Right lung (tissue), 10 donors: ENCODE measurements around the gene IFIT1. TPM values are rescaled to one million over a fixed set of nuclear protein-coding genes. Genes with fewer than 3 reads are reported as not detected.
"Not testable (repeated sequence)": the region's sequence is repeated elsewhere in the genome, so short reads cannot be mapped to it uniquely, and the experiment has no call there.

ENCODE experiments used
- DNase-seq, 2 donors: peaks; one replicate each; pipeline ENCODE4 v3.0.0-alpha.2; 2013
- long read RNA-seq, 8 donors: transcript quantifications; one replicate each; lab custom pipeline, GENCODE V29; 2026
- polyA plus RNA-seq, 5 donors: library from polyadenylated mRNA; unstranded; fragments of 120-200 nt; gene quantifications; one replicate each; pipeline versions ENCODE4 v1.2.1 to v1.2.3, GENCODE V29; 2013; ENCODE audit warnings: inconsistent platforms in 1 of 5, low replicate concordance in 1 of 5; ENCODE audit not compliant: insufficient read length in 5 of 5, insufficient read depth in 1 of 5

Gene IFIT1
- 10 to 100 TPM; 12.5 to 23.3 (median 20.9) TPM for polyA plus RNA-seq
- long read RNA-seq, donor 1, transcript IFIT1-201 (2 exons, 1,880 nt): major isoform, 12 of 12 reads
- long read RNA-seq, donor 1, partial matches to known transcripts: 0 of 12 reads
- long read RNA-seq, donor 1, other reads (novel, unspliced or antisense): 0 of 12 reads
- long read RNA-seq, donor 2, transcript IFIT1-201 (2 exons, 1,880 nt): major isoform, 8 of 8 reads
- long read RNA-seq, donor 2, partial matches to known transcripts: 0 of 8 reads
- long read RNA-seq, donor 2, other reads (novel, unspliced or antisense): 0 of 8 reads
- long read RNA-seq, donor 3, transcript IFIT1-201 (2 exons, 1,880 nt): major isoform, 8 of 8 reads
- long read RNA-seq, donor 3, partial matches to known transcripts: 0 of 8 reads
- long read RNA-seq, donor 3, other reads (novel, unspliced or antisense): 0 of 8 reads
- long read RNA-seq, donor 4, transcript IFIT1-201 (2 exons, 1,880 nt): major isoform, 11 of 19 reads
- long read RNA-seq, donor 4, partial matches to known transcripts: 8 of 19 reads
- long read RNA-seq, donor 4, other reads (novel, unspliced or antisense): 0 of 19 reads
- long read RNA-seq, donor 5, transcript IFIT1-201 (2 exons, 1,880 nt): major isoform, 10 of 10 reads
- long read RNA-seq, donor 5, partial matches to known transcripts: 0 of 10 reads
- long read RNA-seq, donor 5, other reads (novel, unspliced or antisense): 0 of 10 reads
- long read RNA-seq, donor 6, transcript IFIT1-201 (2 exons, 1,880 nt): major isoform, 16 of 16 reads
- long read RNA-seq, donor 6, partial matches to known transcripts: 0 of 16 reads
- long read RNA-seq, donor 6, other reads (novel, unspliced or antisense): 0 of 16 reads
- long read RNA-seq, donor 7, transcript IFIT1-201 (2 exons, 1,880 nt): major isoform, 5 of 5 reads
- long read RNA-seq, donor 7, partial matches to known transcripts: 0 of 5 reads
- long read RNA-seq, donor 7, other reads (novel, unspliced or antisense): 0 of 5 reads
- long read RNA-seq, donor 8, transcript IFIT1-201 (2 exons, 1,880 nt): major isoform, 10 of 10 reads
- long read RNA-seq, donor 8, partial matches to known transcripts: 0 of 10 reads
- long read RNA-seq, donor 8, other reads (novel, unspliced or antisense): 0 of 10 reads

DNA sequence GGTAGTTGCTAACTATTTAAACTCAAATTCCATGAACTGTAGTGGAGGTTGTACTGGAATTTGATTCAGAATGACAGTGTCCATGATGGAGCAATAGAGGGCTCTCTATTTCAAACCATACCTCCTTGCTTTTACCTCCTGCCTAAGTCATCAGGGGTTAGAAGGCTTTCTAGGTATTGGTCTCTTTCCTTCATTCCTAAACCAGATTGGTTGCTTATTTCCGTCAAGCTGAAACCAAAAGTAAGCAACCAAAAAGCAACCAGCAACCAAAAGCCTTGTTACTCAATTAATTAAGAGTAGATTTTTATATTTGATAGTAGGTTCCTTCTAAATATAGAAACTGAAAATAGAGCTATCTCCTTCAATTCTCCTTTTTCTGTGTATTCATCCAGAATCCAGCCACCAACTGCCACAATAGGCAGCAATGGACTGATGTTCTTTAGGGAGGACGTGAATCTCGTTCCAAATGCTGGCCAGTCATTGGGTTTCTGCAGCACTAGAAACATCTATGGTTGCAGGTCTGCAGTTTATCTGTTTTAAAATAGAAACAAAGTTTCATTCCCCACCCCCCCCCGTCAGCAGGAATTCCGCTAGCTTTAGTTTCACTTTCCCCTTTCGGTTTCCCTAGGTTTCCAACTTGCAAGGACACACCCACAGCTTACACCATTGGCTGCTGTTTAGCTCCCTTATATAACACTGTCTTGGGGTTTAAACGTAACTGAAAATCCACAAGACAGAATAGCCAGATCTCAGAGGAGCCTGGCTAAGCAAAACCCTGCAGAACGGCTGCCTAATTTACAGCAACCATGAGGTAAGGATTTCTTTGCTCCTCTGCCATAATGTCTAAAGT lies at the start of gene IFIT1:
IFIT1 (plus strand) TSS at position 717 of the 850 bp plus-strand sequence; CDS start at position 807, 90 bp downstream.
- peak; percentile 83 to 85 for DNase-seq

GRCh38 chr10:89343089-89343767 lies 49.2 kb upstream of the IFIT1 start:
- DNase-seq: no peak

- DNase-seq: no peak
Measured at GRCh38 chr10:89344156-89344555, 48.3 kb upstream of the IFIT1 start.

- DNase-seq: no peak
Measured at GRCh38 chr10:89345367-89346000, 46.9 kb upstream of the IFIT1 start.

DNA sequence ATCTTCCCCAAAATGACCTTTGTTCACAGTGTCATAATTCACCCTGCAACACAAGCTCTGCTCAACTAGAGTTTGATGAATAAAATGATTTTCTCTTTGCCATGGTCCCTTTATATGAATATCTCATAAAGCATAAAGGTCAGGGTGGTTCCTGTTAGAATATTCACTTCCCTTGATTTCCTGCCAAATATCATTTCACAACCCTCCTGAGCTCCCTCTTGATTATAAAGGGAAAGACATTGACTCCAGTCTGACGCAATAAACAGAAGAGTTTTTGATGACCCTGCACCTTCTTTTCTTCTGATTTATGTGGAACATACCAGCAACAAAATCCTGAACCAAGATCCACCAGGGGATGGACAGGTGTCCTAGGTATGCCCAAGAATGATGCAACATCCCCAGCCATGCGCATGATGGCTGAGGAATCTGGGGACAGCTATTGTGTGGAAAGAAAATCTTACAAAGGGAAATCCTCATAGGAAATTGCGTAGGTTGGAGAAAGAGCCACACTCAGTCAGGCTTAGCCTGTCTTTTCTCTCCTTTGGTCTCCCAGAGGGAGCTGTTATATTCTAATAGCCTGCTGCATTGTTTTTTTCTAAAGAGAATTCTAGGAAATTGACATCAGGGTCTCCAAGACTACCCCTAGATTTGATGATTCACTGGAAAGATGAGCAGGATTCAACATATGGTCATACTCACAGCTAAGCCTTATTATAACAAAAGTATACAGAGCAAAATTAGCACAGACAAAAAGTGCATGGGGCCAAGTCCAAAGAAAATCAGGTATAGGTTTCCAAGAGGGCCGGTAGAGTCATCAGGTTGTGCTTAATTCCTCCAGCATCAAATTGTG lies 45.8 kb upstream of the IFIT1 start:
- DNase-seq: no peak

DNA sequence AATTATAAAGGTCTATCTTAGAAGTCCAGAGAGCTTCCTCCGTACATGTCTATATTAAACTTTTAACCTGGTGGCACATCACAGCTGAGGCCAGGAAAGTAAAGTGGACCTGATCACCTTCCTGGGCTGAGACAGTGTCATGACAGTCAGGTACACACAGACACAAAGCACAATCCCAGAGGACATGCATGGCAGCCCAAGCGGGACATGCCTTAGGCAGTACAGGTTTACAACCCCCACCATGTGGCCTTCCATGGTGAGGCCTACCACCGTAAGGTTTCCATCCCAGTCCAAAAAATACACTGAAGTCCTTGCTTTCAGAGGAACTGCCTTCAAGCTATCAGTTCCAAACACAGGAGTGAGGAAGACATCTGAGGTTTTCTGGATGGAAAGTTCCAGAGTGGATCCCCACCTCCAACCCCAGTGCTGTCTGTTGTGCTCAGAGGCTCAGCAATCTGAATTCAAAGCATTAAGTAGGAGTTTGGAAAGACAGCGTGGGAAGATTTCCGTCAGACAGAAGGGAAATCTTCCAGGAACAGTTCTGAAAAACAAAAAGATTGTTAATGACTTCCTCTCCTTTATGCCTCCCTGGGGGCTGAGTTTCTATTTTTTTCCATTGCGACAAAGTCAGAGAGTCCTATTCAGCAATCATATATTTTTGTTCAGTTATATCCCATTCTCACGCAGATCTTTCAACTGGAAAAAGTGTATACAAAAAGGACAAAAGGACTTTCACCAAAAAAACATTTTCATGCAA lies 44.5 kb upstream of the IFIT1 start:
- DNase-seq: no peak

GRCh38 chr10:89348481-89348880 lies 43.9 kb upstream of the IFIT1 start:
- DNase-seq: no peak

DNA sequence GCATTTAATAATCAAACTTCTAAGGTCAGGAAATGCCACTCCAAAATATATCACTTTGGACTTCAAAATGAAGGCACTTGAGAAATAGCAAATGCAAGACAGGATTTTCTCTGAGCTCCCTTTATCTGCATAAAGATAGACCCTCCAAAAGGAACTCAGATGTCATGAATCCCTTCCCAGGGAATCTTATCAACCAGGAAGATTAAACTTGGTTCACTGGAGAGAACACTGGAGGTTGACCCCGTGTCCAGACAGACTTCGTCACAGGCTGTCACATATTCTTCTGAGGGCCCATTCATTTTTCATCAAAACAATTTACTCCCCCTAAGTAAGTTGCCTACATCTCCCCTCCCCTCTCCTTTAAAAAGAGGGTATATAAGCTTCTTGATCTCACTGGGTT lies 43.4 kb upstream of the IFIT1 start:
- no peak for DNase-seq

GRCh38 chr10:89350631-89351315 lies 41.6 kb upstream of the IFIT1 start:
- not testable (repeated sequence) for DNase-seq

GRCh38 chr10:89351412-89351779 lies 41.0 kb upstream of the IFIT1 start:
- DNase-seq: no peak

GRCh38 chr10:89351780-89352597 lies 40.4 kb upstream of the IFIT1 start:
- DNase-seq: peak in 1 of 2 donors; percentile 73

GRCh38 chr10:89352802-89353201 lies 39.6 kb upstream of the IFIT1 start:
- no peak for DNase-seq

DNA sequence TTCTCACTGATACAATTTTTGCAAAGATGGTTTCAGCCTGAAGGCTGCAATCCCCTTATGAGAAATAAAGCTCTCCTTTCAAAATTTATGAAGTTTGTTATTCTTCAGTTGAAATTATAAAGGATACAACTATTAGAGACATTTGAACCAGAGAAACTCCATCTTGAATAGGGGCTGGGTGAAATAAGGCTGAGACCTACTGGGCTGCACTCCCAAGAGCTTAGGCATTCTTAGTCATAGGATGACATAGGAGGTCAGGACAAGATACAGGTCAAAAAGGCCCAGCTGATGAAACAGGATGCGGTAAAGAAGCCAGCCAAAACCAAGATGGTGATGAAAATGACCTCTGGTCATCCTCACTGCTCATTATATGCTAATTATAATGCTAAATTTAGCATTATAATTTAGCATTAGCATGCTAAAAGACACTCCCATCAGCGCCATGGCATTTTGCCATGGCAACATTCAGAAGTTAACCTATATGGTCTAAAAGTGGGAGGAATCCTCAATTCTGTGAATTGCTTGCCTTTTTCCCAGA lies 37.0 kb upstream of the IFIT1 start:
- no peak for DNase-seq

DNA sequence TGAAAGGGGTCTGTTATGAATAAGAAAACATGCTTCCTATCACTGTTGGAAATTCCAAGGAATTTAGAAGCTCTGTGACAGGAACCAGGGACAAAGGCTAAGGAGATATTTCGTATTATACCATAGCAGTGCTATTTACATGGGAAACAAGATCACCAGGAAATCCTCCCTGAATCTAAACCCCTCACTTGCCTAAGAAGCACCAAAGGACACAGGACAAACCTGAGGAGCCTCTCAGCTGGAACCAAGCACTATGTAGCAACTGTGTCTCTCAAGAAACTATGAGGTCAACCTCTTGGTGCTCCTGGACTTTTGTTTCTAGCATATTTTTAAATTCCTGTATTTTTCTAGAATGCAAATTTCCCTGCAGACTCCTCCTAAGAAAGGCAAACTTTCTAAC lies 35.3 kb upstream of the IFIT1 start:
- no peak for DNase-seq

DNA sequence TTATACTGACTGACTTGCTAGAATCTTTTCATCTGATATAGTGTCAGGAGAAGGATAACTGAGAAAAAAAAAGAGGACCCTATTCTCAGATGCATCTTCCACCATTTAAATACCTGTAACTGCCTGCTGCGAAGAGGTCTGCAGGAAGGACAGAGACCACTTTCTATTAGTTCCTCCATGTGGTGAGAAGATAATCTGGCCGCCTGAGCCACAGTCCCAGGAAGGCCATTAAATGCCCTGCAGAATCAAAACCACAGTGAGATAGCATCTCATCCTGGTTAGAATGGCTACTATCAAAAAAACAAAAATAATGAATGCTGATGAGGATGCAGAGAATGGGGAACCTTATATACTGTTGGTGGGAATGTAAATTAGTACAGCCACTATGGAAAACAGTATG lies 34.4 kb upstream of the IFIT1 start:
- no peak for DNase-seq

DNA sequence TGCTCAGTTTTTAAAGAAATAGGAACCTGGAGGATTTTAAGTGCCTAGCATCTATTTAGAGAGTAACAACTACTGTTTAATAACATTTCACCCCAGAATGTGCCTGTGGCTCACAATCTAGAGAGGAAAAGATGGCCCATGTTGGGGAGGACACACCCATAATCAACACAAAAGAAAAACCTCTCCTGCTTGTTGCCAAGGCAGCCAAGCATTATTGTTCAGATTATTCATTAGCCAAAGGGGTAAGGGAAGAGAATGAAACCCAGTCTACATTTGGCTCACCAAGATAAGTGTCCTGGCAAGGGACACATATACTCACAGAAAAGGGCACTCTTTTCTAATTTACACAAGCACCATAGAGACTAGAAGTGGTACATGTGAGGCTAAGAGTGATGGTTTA lies 32.3 kb upstream of the IFIT1 start:
- no peak for DNase-seq

DNA sequence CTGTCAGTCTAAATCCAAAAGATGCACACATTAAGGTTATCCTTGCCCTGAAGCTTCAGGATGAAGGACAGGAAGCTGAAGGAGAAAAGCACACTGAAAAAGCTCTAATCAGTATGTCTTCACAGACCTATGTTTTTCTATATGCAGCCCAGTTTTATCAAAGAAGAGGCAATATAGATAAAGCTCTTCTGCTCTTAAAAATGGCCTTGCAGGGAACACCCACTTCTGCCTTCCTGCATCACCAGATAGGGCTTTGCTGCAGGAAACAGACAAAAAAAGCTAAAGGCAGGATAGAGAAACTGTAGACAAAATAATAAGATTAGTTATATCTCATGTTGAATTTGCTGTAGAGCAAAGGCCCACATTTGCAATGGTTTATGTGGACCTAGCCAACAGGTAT lies 29.5 kb upstream of the IFIT1 start:
- DNase-seq: no peak
